Mucosa of rectum (tissue), 2 donors: ENCODE measurements around the gene RIPOR1.

ENCODE experiments used
- H3K27ac ChIP-seq, 2 donors: one replicate each; pipeline ENCODE4 v1.7.0; 2013; ENCODE audit warnings: inconsistent platforms in 2 of 2, low read depth in 2 of 2, low read length in 2 of 2
- H3K27me3 ChIP-seq, 2 donors: one replicate each; pipeline ENCODE4 v1.7.0; 2013; ENCODE audit warnings: low read length in 2 of 2; ENCODE audit not compliant: control insufficient read depth in 2 of 2, insufficient read depth in 2 of 2
- H3K36me3 ChIP-seq, 2 donors: one replicate each; pipeline ENCODE4 v1.7.0; 2013; ENCODE audit warnings: low read length in 2 of 2; ENCODE audit not compliant: control insufficient read depth in 2 of 2, insufficient read depth in 2 of 2
- H3K4me1 ChIP-seq, 2 donors: one replicate each; pipeline ENCODE4 v1.7.0; 2013; ENCODE audit warnings: low read length in 2 of 2, mild to moderate bottlenecking in 1 of 2; ENCODE audit not compliant: control insufficient read depth in 2 of 2, insufficient read depth in 2 of 2
- H3K4me3 ChIP-seq, 2 donors: one replicate each; pipeline ENCODE4 v1.7.0; 2013; ENCODE audit warnings: low read length in 2 of 2
- H3K9ac ChIP-seq, 2 donors: one replicate each; pipeline ENCODE4 v1.7.0; 2013; ENCODE audit warnings: low read length in 2 of 2, low read depth in 1 of 2, mild to moderate bottlenecking in 1 of 2
- H3K9me3 ChIP-seq, 2 donors: one replicate each; pipeline ENCODE4 v1.7.0; 2013; ENCODE audit warnings: low read length in 2 of 2; ENCODE audit not compliant: control insufficient read depth in 2 of 2
- donor health status: healthy.
- donor health status: Normal muscosa, but diverticular disease.

RIPOR1 gene

DNA sequence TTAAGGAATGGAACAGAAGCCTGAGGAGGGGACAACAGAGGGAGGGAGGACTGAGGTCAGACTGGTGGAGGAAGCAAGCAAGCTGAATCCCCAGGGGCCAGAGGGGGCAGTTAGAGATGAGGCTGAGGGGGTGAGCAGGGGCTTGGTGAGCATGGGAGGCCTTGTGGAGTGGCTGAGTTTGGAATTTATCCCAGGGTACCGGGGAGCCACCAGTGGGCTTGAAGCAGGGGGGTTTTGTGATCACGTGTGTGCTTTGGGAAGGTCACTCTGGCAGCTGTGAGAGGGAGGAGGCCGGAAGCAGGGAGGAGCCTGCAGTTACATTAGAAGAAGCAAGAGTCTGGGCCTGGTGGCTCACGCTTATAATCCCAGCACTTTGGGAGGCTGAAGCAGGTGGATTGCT lies 23.8 kb downstream of the RIPOR1 start:
- Histone ChIP-seq H3K27me3 (no peaks in the 10 kb centered on the region), H3K27ac (peak overlapping the region in 1 of 2 donors; percentile 57), H3K4me1 (peaks cover 14 to 16% of the 10 kb centered on the region in 2 donors), H3K4me3 (no peak overlapping the region), H3K9me3 (no peaks in the 10 kb centered on the region), H3K36me3 (peaks cover 0 to 3% of the 10 kb centered on the region in 2 donors), H3K9ac (peak overlapping the region in 1 of 2 donors; percentile 29)

DNA sequence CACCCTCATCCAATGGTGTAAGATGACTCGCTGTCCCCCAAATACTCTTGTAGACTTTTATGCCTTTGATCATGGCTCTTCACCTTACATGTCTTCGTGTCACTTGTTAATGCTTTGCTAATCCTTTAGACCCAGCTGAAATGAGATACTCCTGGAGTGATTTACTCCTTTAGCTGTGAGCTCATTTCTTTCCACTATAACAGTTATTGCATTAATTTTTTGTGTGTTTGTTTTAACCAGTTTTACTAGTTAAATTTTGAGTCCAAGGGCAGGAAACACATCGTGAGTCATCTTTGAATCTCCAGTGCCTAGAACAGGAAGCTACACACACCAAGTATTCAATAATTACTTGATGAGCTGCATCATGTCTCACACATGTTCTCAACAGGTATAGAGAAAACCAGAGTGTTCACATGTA lies 27.2 kb downstream of the RIPOR1 start:
- Histone ChIP-seq H3K9me3 (no peaks in the 10 kb centered on the region), H3K9ac (no peak overlapping the region), H3K27ac (peak overlapping the region; percentile 32 to 37), H3K27me3 (no peaks in the 10 kb centered on the region), H3K4me3 (no peak overlapping the region), H3K4me1 (peaks cover under 1 to 6% of the 10 kb centered on the region in 2 donors), H3K36me3 (no peaks in the 10 kb centered on the region)

DNA sequence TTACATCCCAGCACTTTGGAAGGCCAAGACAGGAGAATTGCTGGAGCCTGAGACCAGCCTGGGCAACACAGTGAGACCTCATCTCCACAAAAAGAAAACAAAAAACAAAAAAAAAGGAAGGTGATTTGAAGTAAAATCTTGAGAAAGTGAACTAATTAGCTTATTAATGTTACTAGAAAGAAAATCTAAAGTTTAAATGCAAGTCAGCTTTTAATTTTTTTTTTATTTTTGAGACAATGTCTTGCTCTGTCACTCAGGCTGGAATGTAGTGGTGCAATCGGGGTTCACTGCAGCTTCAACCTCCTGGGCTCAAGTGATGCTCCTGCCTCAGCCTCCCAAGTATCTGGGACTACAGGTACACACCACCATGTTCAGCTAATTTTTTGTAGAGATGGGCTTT lies 30.2 kb downstream of the RIPOR1 start:
- Histone ChIP-seq H3K27me3 (no peaks in the 10 kb centered on the region), H3K36me3 (no peaks in the 10 kb centered on the region), H3K4me3 (no peak overlapping the region), H3K4me1 (peaks cover 8 to 9% of the 10 kb centered on the region in 2 donors), H3K9me3 (no peaks in the 10 kb centered on the region), H3K27ac (no peak overlapping the region), H3K9ac (no peak overlapping the region)

DNA sequence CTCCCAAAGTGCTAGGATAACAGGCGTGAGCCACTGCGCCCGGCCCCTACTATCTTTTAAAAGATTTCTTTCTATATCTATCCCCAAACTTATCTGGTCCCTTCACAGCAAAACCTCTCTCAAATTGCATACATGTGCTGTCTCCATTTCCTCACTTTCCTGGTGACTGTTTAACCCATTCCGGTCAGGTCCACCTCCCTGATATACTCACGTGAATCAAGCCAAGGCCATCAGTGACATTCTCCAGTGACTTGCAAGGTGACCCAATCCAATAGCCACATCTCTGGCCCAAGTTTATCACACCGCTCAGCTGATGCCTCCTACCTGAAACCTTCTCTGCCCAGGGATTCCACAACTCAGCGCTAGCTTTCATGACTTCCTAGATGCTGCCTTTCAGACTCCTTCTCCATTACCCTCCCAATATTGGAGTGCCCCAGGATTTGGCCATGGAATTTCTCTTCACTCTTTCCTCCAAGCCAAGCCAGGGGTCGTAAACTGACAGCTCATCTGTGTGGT lies 32.3 kb downstream of the RIPOR1 start:
- peak overlapping the region; percentile 76 to 82 for H3K4me3 ChIP-seq
- H3K9me3 ChIP-seq: no peaks in the 10 kb centered on the region
- H3K36me3 ChIP-seq: no peaks in the 10 kb centered on the region
- no peak overlapping the region for H3K27ac ChIP-seq
- peaks cover 16 to 19% of the 10 kb centered on the region in 2 donors for H3K4me1 ChIP-seq
- H3K27me3 ChIP-seq: no peaks in the 10 kb centered on the region
- no peak overlapping the region for H3K9ac ChIP-seq

DNA sequence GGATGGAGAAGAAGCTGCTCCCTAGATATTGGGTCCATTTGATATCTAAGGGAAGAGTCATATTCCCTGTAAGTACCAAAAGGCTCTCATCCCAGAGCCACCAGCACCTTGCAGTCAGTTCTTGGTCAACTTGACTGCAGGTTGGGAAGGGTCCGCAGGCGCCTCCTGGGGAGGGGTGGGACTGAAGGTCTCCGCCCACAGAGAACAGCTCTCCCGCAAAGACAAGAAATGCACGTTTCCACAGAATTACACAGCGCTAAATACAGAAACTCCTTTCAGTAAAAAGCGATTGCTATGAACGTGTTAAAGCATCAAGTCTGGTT lies 32.8 kb downstream of the RIPOR1 start:
- Histone ChIP-seq H3K27ac (peak overlapping the region; percentile 99 to 100), H3K9ac (peak overlapping the region; percentile 82 to 83), H3K36me3 (no peaks in the 10 kb centered on the region), H3K27me3 (no peaks in the 10 kb centered on the region), H3K4me1 (peaks cover 16 to 19% of the 10 kb centered on the region in 2 donors), H3K4me3 (peak overlapping the region; percentile 76 to 82), H3K9me3 (no peaks in the 10 kb centered on the region)

DNA sequence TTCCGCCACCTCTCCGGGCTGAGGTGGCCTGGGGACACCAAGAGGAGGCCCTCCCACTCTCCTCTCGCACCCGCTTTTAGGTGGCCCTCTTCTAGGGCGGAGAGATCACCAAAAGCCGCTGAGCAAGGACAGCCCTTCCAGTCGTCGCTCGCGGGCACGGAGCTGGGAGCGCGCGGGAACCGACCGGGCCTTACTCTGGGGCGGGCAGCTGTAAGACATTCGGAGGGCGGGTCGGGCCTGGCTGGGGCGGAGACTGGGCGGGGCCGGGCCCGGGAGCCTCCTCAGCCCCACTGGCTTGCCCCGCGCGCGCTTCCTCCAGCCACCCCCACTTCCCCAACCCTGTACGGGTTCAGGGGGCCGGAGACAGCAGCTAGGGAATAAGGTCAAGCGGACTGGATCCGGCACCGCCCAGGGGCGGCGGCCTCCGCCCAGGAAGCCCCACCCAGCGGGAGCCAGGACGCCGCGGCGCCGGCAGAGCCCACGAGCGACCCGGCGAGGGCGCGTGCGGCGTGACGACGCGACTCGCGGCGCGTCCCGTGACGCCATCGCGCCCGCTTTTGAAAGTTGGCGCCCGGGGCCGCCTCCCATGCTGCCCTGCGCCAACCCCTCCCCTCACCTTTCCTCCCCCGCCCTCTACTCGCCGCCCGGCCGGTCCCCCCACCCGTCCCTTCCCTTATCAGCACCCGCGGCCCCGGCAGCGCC lies 33.3 kb downstream of the RIPOR1 start:
- H3K27me3 ChIP-seq: no peaks in the 10 kb centered on the region
- peak overlapping the region; percentile 99 to 100 for H3K27ac ChIP-seq
- peak overlapping the region; percentile 82 to 83 for H3K9ac ChIP-seq
- no peaks in the 10 kb centered on the region for H3K9me3 ChIP-seq
- no peaks in the 10 kb centered on the region for H3K36me3 ChIP-seq
- peak overlapping the region; percentile 82 to 90 for H3K4me3 ChIP-seq
- peaks cover 16 to 22% of the 10 kb centered on the region in 2 donors for H3K4me1 ChIP-seq

DNA sequence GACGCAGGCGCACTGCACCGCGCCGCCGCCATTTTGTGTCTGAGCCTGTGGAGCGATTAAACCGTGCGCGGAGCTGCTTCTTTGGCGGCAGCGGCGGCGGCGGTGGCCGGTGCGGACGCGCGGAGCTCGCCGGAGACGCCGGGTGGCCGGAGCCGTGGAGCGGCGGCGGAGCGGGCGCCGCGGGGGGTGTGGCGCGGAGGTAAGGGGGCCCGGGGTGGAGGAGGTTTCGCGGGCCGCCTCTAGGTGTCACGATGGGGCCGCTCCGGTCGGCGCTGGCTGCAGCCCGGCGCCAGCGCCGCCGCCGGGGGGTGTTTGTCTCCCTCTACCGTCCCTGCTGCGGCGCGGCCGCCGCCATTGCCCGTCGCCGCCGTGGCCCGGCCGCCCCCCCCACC lies 33.9 kb downstream of the RIPOR1 start, which contains the start of gene CTCF:
TSS of gene CTCF (plus strand) at position 1 of the 392 bp plus-strand sequence. CDS start 48,307 bp downstream, outside the sequence.
- Histone ChIP-seq H3K9ac (peak within 1 kb of the TSS; percentile 89 to 97), H3K36me3 (no peaks in the 10 kb centered on the region), H3K9me3 (no peaks in the 10 kb centered on the region), H3K4me3 (peak within 1 kb of the TSS; percentile 90 to 92), H3K27me3 (no peaks in the 10 kb centered on the region), H3K4me1 (peaks cover 16 to 22% of the 10 kb centered on the region in 2 donors), H3K27ac (peak within 1 kb of the TSS; percentile 99 to 100)

DNA sequence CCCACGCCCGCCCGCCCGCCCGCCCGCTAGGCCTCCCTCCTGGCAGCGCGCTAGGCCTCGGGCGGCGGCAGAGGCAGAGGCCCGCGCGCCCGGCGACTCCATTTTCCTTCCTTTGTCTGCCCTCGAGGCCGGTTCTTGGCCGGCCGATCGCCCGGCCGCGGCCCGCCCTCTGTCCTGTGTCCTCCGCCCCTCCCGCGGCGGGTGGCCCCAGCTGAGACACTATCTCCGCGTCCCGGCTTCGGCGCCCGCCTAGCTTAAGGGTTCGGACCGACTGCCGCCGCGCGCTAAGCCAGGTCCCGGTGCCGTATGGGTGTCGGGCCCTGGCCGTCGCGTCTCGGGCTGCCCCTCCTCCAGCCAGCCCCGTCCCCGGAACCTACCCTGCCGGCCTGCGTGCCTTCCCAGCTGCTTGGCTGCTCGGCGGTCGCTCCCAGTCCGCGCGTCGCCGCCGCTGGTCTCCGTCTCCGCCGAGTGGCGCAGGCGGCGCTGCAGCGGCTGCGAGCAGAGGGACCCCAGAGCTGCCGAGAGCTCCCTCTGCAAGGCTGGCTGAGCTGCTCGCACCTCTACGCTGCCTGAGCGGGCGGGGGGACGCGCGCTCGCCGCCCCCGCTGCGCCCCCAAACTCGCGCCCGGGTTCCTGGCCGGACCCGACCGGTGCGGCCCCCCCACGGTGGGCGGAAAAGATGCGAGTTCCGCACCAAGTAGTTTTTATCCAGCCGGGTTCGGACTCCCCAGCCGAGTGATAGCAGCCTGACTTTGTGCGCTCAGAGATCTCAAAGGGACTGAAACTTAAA lies 34.5 kb downstream of the RIPOR1 start:
- Histone ChIP-seq H3K9ac (peak overlapping the region; percentile 89 to 97), H3K4me3 (peak overlapping the region; percentile 90 to 92), H3K27ac (peak overlapping the region; percentile 99 to 100), H3K4me1 (peaks cover 16 to 22% of the 10 kb centered on the region in 2 donors), H3K36me3 (no peaks in the 10 kb centered on the region), H3K27me3 (no peaks in the 10 kb centered on the region), H3K9me3 (no peaks in the 10 kb centered on the region)

DNA sequence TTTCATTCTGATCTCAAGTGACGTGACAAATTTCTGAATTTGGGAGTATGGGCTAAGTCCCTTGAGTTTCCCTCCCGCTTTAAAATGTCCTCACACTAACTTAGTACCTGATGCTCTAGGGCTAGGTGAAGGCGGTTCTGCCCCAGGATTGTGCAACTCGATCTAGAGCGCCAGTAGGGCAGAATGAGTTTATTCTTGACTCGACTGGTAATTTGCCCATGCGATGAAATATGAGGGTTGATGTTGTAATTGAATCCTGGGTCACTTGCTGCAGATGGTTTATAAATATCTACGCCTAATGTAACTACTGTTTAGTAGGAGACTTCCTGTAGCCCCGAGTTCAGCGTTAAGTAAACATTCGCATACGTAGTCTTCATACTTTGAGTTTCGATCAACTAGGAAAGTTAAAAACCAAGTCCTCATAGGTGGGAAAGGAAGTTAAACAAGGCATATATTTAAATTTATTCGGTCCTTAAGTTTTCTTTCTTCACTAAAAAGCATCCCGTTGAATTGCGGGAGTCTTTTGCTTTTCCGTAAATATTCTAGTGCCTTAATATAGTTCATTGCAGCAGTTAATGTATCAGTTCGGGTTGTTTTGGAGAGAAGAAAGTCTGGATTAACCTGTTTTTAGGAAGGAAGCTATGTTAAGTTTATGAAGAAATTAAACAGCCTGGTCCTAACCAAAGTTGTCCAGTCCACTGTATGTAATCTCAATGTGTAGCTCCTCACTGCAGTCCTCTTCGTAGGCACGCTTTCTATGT lies 35.3 kb downstream of the RIPOR1 start:
- Histone ChIP-seq H3K27ac (peak overlapping the region; percentile 99 to 100), H3K4me1 (peaks cover 16 to 22% of the 10 kb centered on the region in 2 donors), H3K4me3 (peak overlapping the region; percentile 90 to 92), H3K9ac (peak overlapping the region; percentile 89 to 97), H3K9me3 (no peaks in the 10 kb centered on the region), H3K27me3 (no peaks in the 10 kb centered on the region), H3K36me3 (no peaks in the 10 kb centered on the region)
